Smooth muscle cell (in vitro differentiated cells): ENCODE results near the gene NUDT8. TPM values are rescaled to one million over a fixed set of nuclear protein-coding genes. Genes with fewer than 3 reads are reported as not detected.
"Not testable (repeated sequence)": the region's sequence is repeated elsewhere in the genome, so short reads cannot be mapped to it uniquely, and the experiment has no call there.

ENCODE experiments used
- DNase-seq: peaks from one replicate; lab custom pipeline; 2025; ENCODE audit not compliant: unreplicated experiment; lab: John Stamatoyannopoulos, UW
- H2AFZ ChIP-seq: fragments of 200-600 bp; sonication (generic); 2 replicates; pipeline ENCODE4 v1.6.0; 2016; ENCODE audit warnings: antibody characterized with exemption, low read depth, mild to moderate bottlenecking
- H3F3A ChIP-seq: fragments of 200-600 bp; sonication (generic); 2 replicates; pipeline ENCODE4 v1.6.0; 2017; ENCODE audit warnings: antibody characterized with exemption, low read depth
- H3K27ac ChIP-seq: fragments of 200-600 bp; sonication (generic); 2 replicates; pipeline ENCODE4 v1.5.1; 2016; ENCODE audit warnings: low read depth, mild to moderate bottlenecking
- H3K27me3 ChIP-seq: fragments of 200-600 bp; sonication (generic); 2 replicates; pipeline ENCODE4 v1.6.1; 2016; ENCODE audit warnings: low read depth, mild to moderate bottlenecking
- H3K36me3 ChIP-seq: fragments of 200-600 bp; sonication (generic); 2 replicates; pipeline ENCODE4 v1.5.1; 2016; ENCODE audit warnings: low read depth
- H3K4me1 ChIP-seq: fragments of 200-600 bp; sonication (generic); 2 replicates; pipeline ENCODE4 v1.5.1; 2016; ENCODE audit warnings: low read depth
- H3K4me2 ChIP-seq: fragments of 200-600 bp; sonication (generic); 2 replicates; pipeline ENCODE4 v1.6.0; 2016; ENCODE audit warnings: mild to moderate bottlenecking
- H3K4me3 ChIP-seq: fragments of 200-600 bp; sonication (generic); 2 replicates; pipeline ENCODE4 v1.5.1; 2016; ENCODE audit warnings: mild to moderate bottlenecking
- H3K79me2 ChIP-seq: fragments of 200-600 bp; sonication (generic); 2 replicates; pipeline ENCODE4 v1.6.0; 2016; ENCODE audit warnings: low read depth, mild to moderate bottlenecking
- H3K9ac ChIP-seq: fragments of 200-600 bp; sonication (generic); 2 replicates; pipeline ENCODE4 v1.6.0; 2016; ENCODE audit warnings: low read depth
- H3K9me3 ChIP-seq: fragments of 200-600 bp; sonication (generic); replicated peaks from 2 replicates; pipeline ENCODE4 v1.5.1; 2016; ENCODE audit warnings: low read depth
- H4K20me1 ChIP-seq: fragments of 200-600 bp; sonication (generic); 2 replicates; pipeline ENCODE4 v1.6.0; 2016; ENCODE audit warnings: low read depth
- WGBS: methylation state at CpG from one replicate; pipeline ENCODE4 v1.1.7; 2016; ENCODE audit warnings: low lambda C conversion rate; 5-methylcytosine and 5-hydroxymethylcytosine counted together
- polyA plus RNA-seq: library from polyadenylated mRNA; unstranded; fragments of >200 nt; fragmentation: Nextera tagmentation; extraction: Ambion mirVana; gene quantifications from 2 replicates; pipeline ENCODE4 v1.2.1, GENCODE V29; 2016
- total RNA-seq: library from RNA; depleted of rRNA; stranded (reverse); fragments of >200 nt; gene quantifications from 2 replicates; pipeline ENCODE4 v1.2.3, GENCODE V29; 2014
- TF ChIP-seq, protein P1 (sequence below): fragments of 200-600 bp; sonication (generic); IDR thresholded peaks from 2 replicates; pipeline ENCODE4 v1.5.1; 2017; ENCODE audit warnings: borderline replicate concordance, mild to moderate bottlenecking, antibody characterized with exemption; ENCODE audit not compliant: insufficient read depth, poor library complexity, severe bottlenecking

NUDT8 gene
- total and polyA plus RNA-seq, 2 experiments from 2014 or later, result 0.67 to 15.6 TPM

GRCh38 chr11:67663532-67664212 is 33.9 kb upstream of the NUDT8 start:
- H3K4me3 ChIP-seq, result no peak overlapping the region
- WGBS, result 96% methylated on average over 22 of the region's 22 CpGs
- no peaks in the 10 kb centered on the region for H3K9me3 ChIP-seq
- no peaks in the 10 kb centered on the region for H3F3A ChIP-seq
- no peak overlapping the region for H3K4me2 ChIP-seq
- H4K20me1 ChIP-seq, result no peaks in the 10 kb centered on the region
- no peak overlapping the region for H2AFZ ChIP-seq
- no peaks in the 10 kb centered on the region for H3K36me3 ChIP-seq
- H3K4me1 ChIP-seq, result no peaks in the 10 kb centered on the region
- H3K9ac ChIP-seq, result no peak overlapping the region
- DNase-seq, result no peak
- H3K27ac ChIP-seq, result no peak overlapping the region
- no peaks in the 10 kb centered on the region for H3K79me2 ChIP-seq
- TF ChIP-seq, protein P1, sequence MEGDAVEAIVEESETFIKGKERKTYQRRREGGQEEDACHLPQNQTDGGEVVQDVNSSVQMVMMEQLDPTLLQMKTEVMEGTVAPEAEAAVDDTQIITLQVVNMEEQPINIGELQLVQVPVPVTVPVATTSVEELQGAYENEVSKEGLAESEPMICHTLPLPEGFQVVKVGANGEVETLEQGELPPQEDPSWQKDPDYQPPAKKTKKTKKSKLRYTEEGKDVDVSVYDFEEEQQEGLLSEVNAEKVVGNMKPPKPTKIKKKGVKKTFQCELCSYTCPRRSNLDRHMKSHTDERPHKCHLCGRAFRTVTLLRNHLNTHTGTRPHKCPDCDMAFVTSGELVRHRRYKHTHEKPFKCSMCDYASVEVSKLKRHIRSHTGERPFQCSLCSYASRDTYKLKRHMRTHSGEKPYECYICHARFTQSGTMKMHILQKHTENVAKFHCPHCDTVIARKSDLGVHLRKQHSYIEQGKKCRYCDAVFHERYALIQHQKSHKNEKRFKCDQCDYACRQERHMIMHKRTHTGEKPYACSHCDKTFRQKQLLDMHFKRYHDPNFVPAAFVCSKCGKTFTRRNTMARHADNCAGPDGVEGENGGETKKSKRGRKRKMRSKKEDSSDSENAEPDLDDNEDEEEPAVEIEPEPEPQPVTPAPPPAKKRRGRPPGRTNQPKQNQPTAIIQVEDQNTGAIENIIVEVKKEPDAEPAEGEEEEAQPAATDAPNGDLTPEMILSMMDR, result no peak
- no peaks in the 10 kb centered on the region for H3K27me3 ChIP-seq

GRCh38 chr11:67662835-67663531 is 33.2 kb upstream of the NUDT8 start:
- Histone ChIP-seq H2AFZ (no peak overlapping the region), H3F3A (no peaks in the 10 kb centered on the region), H3K79me2 (no peaks in the 10 kb centered on the region), H3K4me3 (no peak overlapping the region), H3K9me3 (no peaks in the 10 kb centered on the region), H3K27me3 (no peaks in the 10 kb centered on the region), H3K27ac (no peak overlapping the region), H3K9ac (no peak overlapping the region), H4K20me1 (no peaks in the 10 kb centered on the region), H3K4me2 (no peak overlapping the region), H3K4me1 (no peaks in the 10 kb centered on the region), H3K36me3 (no peaks in the 10 kb centered on the region)
- no peak for DNase-seq
- 93% methylated on average over 17 of the region's 19 CpGs for WGBS
- TF ChIP-seq, protein P1, result no peak

- Histone ChIP-seq H3K27ac (no peak overlapping the region), H3F3A (no peaks in the 10 kb centered on the region), H3K36me3 (no peaks in the 10 kb centered on the region), H3K27me3 (no peaks in the 10 kb centered on the region), H4K20me1 (no peaks in the 10 kb centered on the region), H3K79me2 (no peaks in the 10 kb centered on the region), H3K4me1 (no peaks in the 10 kb centered on the region), H3K4me3 (no peak overlapping the region), H3K4me2 (no peak overlapping the region), H3K9ac (no peak overlapping the region), H2AFZ (no peak overlapping the region), H3K9me3 (no peaks in the 10 kb centered on the region)
- TF ChIP-seq, protein P1, result no peak
- 93% methylated on average over 12 of the region's 12 CpGs for WGBS
- no peak for DNase-seq
These were observed 32.6 kb upstream of the NUDT8 start for GRCh38 chr11:67662142-67662834.

GRCh38 chr11:67660752-67661151 is 31.0 kb upstream of the NUDT8 start:
- not testable (repeated sequence) for H3K27ac ChIP-seq, H3K9me3 ChIP-seq, H3K4me1 ChIP-seq, H4K20me1 ChIP-seq, H3K36me3 ChIP-seq, H3K4me3 ChIP-seq, H3F3A ChIP-seq, H3K27me3 ChIP-seq, H3K9ac ChIP-seq, H3K4me2 ChIP-seq, DNase-seq, H3K79me2 ChIP-seq, H2AFZ ChIP-seq
- WGBS, result 83% methylated on average over 5 of the region's 5 CpGs
